HEK293 (cell line): Measurements from ENCODE around the gene ARL15.

Source experiments
- CTCF ChIA-PET: fragments of 350-600 bp; formaldehyde crosslinking; extraction: SDS; loops from one replicate; lab custom pipeline; 2021; ENCODE audit warnings: antibody characterized with exemption; lab: Yijun Ruan, JAX
- POLR2A ChIA-PET: fragments of 300-600 bp; formaldehyde crosslinking; extraction: SDS; loops from one replicate; lab custom pipeline; 2020; ENCODE audit warnings: antibody characterized with exemption, inconsistent platforms; lab: Yijun Ruan, JAX
- H3K27ac ChIP-seq: fragments of 200-500 bp; sonication (Bioruptor generic); 2 replicates; pipeline ENCODE4 v1.5.1; 2014; ENCODE audit warnings: low read depth, low read length, control low read depth, inconsistent platforms; ENCODE audit errors: extremely low read depth
- H3K36me3 ChIP-seq, 2 experiments: fragments of 200-500 bp in 1 of 2; sonication (Bioruptor generic) in 1 of 2; 1 replicate in 1 of 2; 2 replicates in 1 of 2; pipeline ENCODE4 v1.5.1; 2014 to 2017; ENCODE audit warnings: inconsistent platforms in 2 of 2, low read length in 2 of 2; ENCODE audit not compliant: control insufficient read depth in 2 of 2, insufficient read depth in 1 of 2
- H3K4me1 ChIP-seq: fragments of 200-500 bp; sonication (Bioruptor generic); 2 replicates; pipeline ENCODE4 v1.5.1; 2014; ENCODE audit warnings: mild to moderate bottlenecking, low read length, inconsistent platforms; ENCODE audit not compliant: control insufficient read depth, insufficient read depth
- H3K4me3 ChIP-seq: 2 replicates; pipeline ENCODE4 v1.5.1; 2011; ENCODE audit warnings: low read depth, mild to moderate bottlenecking, control low read depth, low read length, moderate library complexity
- H3K9me3 ChIP-seq: fragments of 200-500 bp; sonication (Bioruptor generic); 2 replicates; pipeline ENCODE4 v1.5.1; 2014; ENCODE audit warnings: low read depth, low read length, inconsistent platforms; ENCODE audit not compliant: control insufficient read depth, insufficient read depth
- GLI2 ChIP-seq: fragments of 450-650 bp; formaldehyde crosslinking; IDR thresholded peaks from 2 replicates; pipeline ENCODE4; 2017; ENCODE audit warnings: missing biosample characterization, missing genetic modification characterization, low read depth, borderline replicate concordance
- HOXC10 ChIP-seq: sonication (generic); formaldehyde crosslinking; IDR thresholded peaks from 2 replicates; pipeline ENCODE4 v1.8.1; 2023; ENCODE audit warnings: mild to moderate bottlenecking, missing genetic modification reagents
- KLF1 ChIP-seq: fragments of 450-650 bp; formaldehyde crosslinking; IDR thresholded peaks from 2 replicates; pipeline ENCODE4 v1.5.1; 2016; ENCODE audit warnings: missing biosample characterization, missing genetic modification characterization
- MEIS1 ChIP-seq: sonication (generic); formaldehyde crosslinking; IDR thresholded peaks from 2 replicates; pipeline ENCODE4 v1.8.1; 2022; ENCODE audit warnings: missing genetic modification reagents, mild to moderate bottlenecking, borderline replicate concordance
- SP7 ChIP-seq: fragments of 450-650 bp; formaldehyde crosslinking; IDR thresholded peaks from 2 replicates; pipeline ENCODE4 v1.5.1; 2016; ENCODE audit warnings: missing biosample characterization, missing genetic modification characterization
- ZNF184 ChIP-seq: fragments of 450-650 bp; IDR thresholded peaks from 2 replicates; pipeline ENCODE4 v1.5.1; 2018; ENCODE audit warnings: missing biosample characterization, mild to moderate bottlenecking, missing genetic modification characterization
- ZNF223 ChIP-seq: fragments of 450-650 bp; formaldehyde crosslinking; IDR thresholded peaks from 2 replicates; pipeline ENCODE4 v1.5.1; 2016; ENCODE audit warnings: missing biosample characterization, missing genetic modification characterization
- ZNF24 ChIP-seq: fragments of 450-650 bp; formaldehyde crosslinking; IDR thresholded peaks from 2 replicates; pipeline ENCODE4 v1.5.1; 2016; ENCODE audit warnings: missing biosample characterization, missing genetic modification characterization
- ZNF274 ChIP-seq, 2 experiments: fragments of 200-500 bp in 1 of 2; fragments of 450-650 bp in 1 of 2; sonication (Bioruptor generic) in 1 of 2; formaldehyde crosslinking in 1 of 2; IDR thresholded peaks; 2 replicates each; pipeline versions ENCODE4 v1.5.1 to v1.6.1; 2014 to 2016; ENCODE audit warnings: borderline replicate concordance in 1 of 2, inconsistent platforms in 1 of 2, low read length in 1 of 2, missing biosample characterization in 1 of 2, missing genetic modification characterization in 1 of 2
- ZNF324 ChIP-seq: fragments of 450-650 bp; formaldehyde crosslinking; IDR thresholded peaks from 2 replicates; pipeline ENCODE4 v1.5.1; 2016; ENCODE audit warnings: missing biosample characterization, missing genetic modification characterization
- ZNF555 ChIP-seq: fragments of 450-650 bp; formaldehyde crosslinking; conservative IDR thresholded peaks from 2 replicates; pipeline ENCODE4 v1.5.1; 2017; ENCODE audit warnings: missing biosample characterization, mild to moderate bottlenecking, missing genetic modification characterization, inconsistent platforms
- ZNF560 ChIP-seq: fragments of 450-650 bp; formaldehyde crosslinking; IDR thresholded peaks from 2 replicates; pipeline ENCODE4 v1.5.1; 2017; ENCODE audit warnings: missing biosample characterization, missing genetic modification characterization, borderline replicate concordance
- TF ChIP-seq, protein P1 (sequence below): sonication (generic); formaldehyde crosslinking; IDR thresholded peaks from 2 replicates; pipeline ENCODE4 v1.8.1; 2022; ENCODE audit warnings: mild to moderate bottlenecking, moderate library complexity, missing genetic modification reagents
- TF ChIP-seq, protein P2 (sequence below): fragments of 450-650 bp; IDR thresholded peaks from 2 replicates; pipeline ENCODE4 v1.5.1; 2018; ENCODE audit warnings: missing biosample characterization, mild to moderate bottlenecking, missing genetic modification characterization
- TF ChIP-seq, protein P3 (sequence below): fragments of 450-650 bp; formaldehyde crosslinking; IDR thresholded peaks from 2 replicates; pipeline ENCODE4 v1.5.1; 2016; ENCODE audit warnings: missing biosample characterization, missing genetic modification characterization, borderline replicate concordance
- TF ChIP-seq, protein P4 (sequence below): fragments of 450-650 bp; formaldehyde crosslinking; IDR thresholded peaks from 2 replicates; pipeline ENCODE4 v1.5.1; 2017; ENCODE audit warnings: missing biosample characterization, missing genetic modification characterization
- TF ChIP-seq, protein P5 (sequence below): fragments of 450-650 bp; formaldehyde crosslinking; IDR thresholded peaks from 2 replicates; pipeline ENCODE4 v1.5.1; 2017; ENCODE audit warnings: missing biosample characterization, missing genetic modification characterization
- TF ChIP-seq, protein P6 (sequence below): fragments of 450-650 bp; formaldehyde crosslinking; IDR thresholded peaks from 2 replicates; pipeline ENCODE4 v1.5.1; 2017; ENCODE audit warnings: missing biosample characterization, missing genetic modification characterization
- TF ChIP-seq, protein P7 (sequence below): fragments of 450-650 bp; formaldehyde crosslinking; IDR thresholded peaks from 2 replicates; pipeline ENCODE4 v1.5.1; 2016; ENCODE audit warnings: missing biosample characterization, missing genetic modification characterization
- TF ChIP-seq, protein P8 (sequence below): fragments of 450-650 bp; formaldehyde crosslinking; IDR thresholded peaks from 2 replicates; pipeline ENCODE4 v1.5.1; 2016; ENCODE audit warnings: missing biosample characterization, missing genetic modification characterization

ARL15 gene

DNA sequence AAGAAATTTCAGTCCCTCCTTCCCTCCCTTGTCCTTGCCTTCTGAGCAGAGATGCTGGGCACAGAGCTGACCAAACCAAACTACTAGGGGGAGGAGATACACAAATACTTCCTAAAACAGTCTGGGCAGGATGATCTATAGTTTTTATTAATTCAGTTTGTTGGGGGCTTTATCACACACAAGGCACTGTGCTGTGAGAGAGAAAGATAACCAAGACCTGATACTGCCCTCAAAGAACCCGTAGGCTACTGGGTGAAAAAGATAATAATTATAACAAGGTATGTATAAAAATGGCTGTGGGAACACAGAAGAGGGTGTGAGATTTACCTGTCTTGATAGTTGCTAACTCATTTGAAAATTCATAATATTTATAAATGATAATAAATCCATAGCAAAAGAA, 395.3 kb downstream of the ARL15 start:
- Histone ChIP-seq H3K27ac (no peak overlapping the region), H3K9me3 (no peaks in the 10 kb centered on the region), H3K36me3 (no peaks in the 10 kb centered on the region), H3K4me1 (0 out of 2 replicates have a peak, but pooled peaks cover 3% of the 10 kb centered on the region), H3K4me3 (no peak overlapping the region)
- TF ChIP-seq, protein P1, sequence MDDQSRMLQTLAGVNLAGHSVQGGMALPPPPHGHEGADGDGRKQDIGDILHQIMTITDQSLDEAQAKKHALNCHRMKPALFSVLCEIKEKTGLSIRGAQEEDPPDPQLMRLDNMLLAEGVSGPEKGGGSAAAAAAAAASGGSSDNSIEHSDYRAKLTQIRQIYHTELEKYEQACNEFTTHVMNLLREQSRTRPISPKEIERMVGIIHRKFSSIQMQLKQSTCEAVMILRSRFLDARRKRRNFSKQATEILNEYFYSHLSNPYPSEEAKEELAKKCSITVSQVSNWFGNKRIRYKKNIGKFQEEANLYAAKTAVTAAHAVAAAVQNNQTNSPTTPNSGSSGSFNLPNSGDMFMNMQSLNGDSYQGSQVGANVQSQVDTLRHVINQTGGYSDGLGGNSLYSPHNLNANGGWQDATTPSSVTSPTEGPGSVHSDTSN (CRISPR knock-in tag) = no peak
- TF ChIP-seq, protein P2, sequence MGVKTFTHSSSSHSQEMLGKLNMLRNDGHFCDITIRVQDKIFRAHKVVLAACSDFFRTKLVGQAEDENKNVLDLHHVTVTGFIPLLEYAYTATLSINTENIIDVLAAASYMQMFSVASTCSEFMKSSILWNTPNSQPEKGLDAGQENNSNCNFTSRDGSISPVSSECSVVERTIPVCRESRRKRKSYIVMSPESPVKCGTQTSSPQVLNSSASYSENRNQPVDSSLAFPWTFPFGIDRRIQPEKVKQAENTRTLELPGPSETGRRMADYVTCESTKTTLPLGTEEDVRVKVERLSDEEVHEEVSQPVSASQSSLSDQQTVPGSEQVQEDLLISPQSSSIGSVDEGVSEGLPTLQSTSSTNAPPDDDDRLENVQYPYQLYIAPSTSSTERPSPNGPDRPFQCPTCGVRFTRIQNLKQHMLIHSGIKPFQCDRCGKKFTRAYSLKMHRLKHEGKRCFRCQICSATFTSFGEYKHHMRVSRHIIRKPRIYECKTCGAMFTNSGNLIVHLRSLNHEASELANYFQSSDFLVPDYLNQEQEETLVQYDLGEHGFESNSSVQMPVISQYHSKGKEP (tag by site-specific recombination) = no peak
- no peak for TF ChIP-seq ZNF223 (tag by site-specific recombination)
- no peak for TF ChIP-seq ZNF560 (tag by site-specific recombination)
- TF ChIP-seq ZNF24 (tag by site-specific recombination) = no peak
- TF ChIP-seq SP7 = no peak
- TF ChIP-seq, protein P3, sequence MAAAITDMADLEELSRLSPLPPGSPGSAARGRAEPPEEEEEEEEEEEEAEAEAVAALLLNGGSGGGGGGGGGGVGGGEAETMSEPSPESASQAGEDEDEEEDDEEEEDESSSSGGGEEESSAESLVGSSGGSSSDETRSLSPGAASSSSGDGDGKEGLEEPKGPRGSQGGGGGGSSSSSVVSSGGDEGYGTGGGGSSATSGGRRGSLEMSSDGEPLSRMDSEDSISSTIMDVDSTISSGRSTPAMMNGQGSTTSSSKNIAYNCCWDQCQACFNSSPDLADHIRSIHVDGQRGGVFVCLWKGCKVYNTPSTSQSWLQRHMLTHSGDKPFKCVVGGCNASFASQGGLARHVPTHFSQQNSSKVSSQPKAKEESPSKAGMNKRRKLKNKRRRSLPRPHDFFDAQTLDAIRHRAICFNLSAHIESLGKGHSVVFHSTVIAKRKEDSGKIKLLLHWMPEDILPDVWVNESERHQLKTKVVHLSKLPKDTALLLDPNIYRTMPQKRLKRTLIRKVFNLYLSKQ (tag by site-specific recombination) = no peak
- TF ChIP-seq KLF1 (tag by site-specific recombination) = no peak
- POLR2A ChIA-PET = no interaction called here
- CTCF ChIA-PET = no interaction called here

DNA sequence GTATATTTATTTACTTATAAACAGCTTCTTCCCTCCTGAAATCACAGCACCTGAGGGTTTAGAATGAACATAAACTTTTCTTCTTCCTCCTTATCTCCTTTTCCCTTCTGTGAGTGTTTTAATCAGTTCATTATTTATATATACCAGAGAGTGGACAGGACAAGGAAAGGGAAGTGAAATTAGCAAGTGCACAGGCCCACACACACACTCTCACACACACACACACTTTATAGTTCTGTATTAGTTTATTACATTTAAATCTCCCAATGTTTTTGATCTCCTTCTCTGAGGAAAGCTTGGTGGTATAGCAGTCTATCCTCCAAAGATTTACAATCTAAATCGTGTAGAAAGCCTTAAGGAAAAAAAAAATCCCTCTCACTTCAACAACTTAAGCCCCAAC, 396.4 kb downstream of the ARL15 start:
- Histone ChIP-seq H3K4me1 (0 out of 2 replicates have a peak, but pooled peaks cover 3% of the 10 kb centered on the region), H3K9me3 (no peaks in the 10 kb centered on the region), H3K36me3 (no peaks in the 10 kb centered on the region), H3K4me3 (no peak overlapping the region), H3K27ac (no peak overlapping the region)
- ChIA-PET POLR2A (no interaction called here), CTCF (interaction anchor here (1.3 kb wide), 1 partner anchor 436 kb away, joined by 3 read pairs; no protein-coding TSS in a partner anchor)
- TF ChIP-seq ZNF184 = no peak
- TF ChIP-seq, protein P4, sequence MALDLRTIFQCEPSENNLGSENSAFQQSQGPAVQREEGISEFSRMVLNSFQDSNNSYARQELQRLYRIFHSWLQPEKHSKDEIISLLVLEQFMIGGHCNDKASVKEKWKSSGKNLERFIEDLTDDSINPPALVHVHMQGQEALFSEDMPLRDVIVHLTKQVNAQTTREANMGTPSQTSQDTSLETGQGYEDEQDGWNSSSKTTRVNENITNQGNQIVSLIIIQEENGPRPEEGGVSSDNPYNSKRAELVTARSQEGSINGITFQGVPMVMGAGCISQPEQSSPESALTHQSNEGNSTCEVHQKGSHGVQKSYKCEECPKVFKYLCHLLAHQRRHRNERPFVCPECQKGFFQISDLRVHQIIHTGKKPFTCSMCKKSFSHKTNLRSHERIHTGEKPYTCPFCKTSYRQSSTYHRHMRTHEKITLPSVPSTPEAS (tag by site-specific recombination) = no peak
- no peak for TF ChIP-seq MEIS1 (CRISPR knock-in tag)
- no peak for TF ChIP-seq GLI2
- TF ChIP-seq ZNF555 (tag by site-specific recombination) = no peak
- TF ChIP-seq, protein P5, sequence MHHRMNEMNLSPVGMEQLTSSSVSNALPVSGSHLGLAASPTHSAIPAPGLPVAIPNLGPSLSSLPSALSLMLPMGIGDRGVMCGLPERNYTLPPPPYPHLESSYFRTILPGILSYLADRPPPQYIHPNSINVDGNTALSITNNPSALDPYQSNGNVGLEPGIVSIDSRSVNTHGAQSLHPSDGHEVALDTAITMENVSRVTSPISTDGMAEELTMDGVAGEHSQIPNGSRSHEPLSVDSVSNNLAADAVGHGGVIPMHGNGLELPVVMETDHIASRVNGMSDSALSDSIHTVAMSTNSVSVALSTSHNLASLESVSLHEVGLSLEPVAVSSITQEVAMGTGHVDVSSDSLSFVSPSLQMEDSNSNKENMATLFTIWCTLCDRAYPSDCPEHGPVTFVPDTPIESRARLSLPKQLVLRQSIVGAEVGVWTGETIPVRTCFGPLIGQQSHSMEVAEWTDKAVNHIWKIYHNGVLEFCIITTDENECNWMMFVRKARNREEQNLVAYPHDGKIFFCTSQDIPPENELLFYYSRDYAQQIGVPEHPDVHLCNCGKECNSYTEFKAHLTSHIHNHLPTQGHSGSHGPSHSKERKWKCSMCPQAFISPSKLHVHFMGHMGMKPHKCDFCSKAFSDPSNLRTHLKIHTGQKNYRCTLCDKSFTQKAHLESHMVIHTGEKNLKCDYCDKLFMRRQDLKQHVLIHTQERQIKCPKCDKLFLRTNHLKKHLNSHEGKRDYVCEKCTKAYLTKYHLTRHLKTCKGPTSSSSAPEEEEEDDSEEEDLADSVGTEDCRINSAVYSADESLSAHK (tag by site-specific recombination) = no peak
- no peak for TF ChIP-seq ZNF274 (IDR thresholded peaks at IDR 0.05; ENCODE audit: low read length)
- TF ChIP-seq ZNF274 (tag by site-specific recombination; IDR thresholded peaks at IDR 0.05; ENCODE audit: borderline replicate concordance) = no peak
- TF ChIP-seq, protein P6, sequence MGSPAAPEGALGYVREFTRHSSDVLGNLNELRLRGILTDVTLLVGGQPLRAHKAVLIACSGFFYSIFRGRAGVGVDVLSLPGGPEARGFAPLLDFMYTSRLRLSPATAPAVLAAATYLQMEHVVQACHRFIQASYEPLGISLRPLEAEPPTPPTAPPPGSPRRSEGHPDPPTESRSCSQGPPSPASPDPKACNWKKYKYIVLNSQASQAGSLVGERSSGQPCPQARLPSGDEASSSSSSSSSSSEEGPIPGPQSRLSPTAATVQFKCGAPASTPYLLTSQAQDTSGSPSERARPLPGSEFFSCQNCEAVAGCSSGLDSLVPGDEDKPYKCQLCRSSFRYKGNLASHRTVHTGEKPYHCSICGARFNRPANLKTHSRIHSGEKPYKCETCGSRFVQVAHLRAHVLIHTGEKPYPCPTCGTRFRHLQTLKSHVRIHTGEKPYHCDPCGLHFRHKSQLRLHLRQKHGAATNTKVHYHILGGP (tag by site-specific recombination) = no peak
- no peak for TF ChIP-seq ZNF324 (tag by site-specific recombination)
- TF ChIP-seq, protein P7, sequence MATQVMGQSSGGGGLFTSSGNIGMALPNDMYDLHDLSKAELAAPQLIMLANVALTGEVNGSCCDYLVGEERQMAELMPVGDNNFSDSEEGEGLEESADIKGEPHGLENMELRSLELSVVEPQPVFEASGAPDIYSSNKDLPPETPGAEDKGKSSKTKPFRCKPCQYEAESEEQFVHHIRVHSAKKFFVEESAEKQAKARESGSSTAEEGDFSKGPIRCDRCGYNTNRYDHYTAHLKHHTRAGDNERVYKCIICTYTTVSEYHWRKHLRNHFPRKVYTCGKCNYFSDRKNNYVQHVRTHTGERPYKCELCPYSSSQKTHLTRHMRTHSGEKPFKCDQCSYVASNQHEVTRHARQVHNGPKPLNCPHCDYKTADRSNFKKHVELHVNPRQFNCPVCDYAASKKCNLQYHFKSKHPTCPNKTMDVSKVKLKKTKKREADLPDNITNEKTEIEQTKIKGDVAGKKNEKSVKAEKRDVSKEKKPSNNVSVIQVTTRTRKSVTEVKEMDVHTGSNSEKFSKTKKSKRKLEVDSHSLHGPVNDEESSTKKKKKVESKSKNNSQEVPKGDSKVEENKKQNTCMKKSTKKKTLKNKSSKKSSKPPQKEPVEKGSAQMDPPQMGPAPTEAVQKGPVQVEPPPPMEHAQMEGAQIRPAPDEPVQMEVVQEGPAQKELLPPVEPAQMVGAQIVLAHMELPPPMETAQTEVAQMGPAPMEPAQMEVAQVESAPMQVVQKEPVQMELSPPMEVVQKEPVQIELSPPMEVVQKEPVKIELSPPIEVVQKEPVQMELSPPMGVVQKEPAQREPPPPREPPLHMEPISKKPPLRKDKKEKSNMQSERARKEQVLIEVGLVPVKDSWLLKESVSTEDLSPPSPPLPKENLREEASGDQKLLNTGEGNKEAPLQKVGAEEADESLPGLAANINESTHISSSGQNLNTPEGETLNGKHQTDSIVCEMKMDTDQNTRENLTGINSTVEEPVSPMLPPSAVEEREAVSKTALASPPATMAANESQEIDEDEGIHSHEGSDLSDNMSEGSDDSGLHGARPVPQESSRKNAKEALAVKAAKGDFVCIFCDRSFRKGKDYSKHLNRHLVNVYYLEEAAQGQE (tag by site-specific recombination) = no peak
- TF ChIP-seq, protein P8, sequence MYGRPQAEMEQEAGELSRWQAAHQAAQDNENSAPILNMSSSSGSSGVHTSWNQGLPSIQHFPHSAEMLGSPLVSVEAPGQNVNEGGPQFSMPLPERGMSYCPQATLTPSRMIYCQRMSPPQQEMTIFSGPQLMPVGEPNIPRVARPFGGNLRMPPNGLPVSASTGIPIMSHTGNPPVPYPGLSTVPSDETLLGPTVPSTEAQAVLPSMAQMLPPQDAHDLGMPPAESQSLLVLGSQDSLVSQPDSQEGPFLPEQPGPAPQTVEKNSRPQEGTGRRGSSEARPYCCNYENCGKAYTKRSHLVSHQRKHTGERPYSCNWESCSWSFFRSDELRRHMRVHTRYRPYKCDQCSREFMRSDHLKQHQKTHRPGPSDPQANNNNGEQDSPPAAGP (tag by site-specific recombination) = no peak
- no peak for TF ChIP-seq HOXC10 (CRISPR knock-in tag)
